Astrocyte of the cerebellum (primary cell): ENCODE data around the gene ITFG2.
"Not testable (repeated sequence)": the region's sequence is repeated elsewhere in the genome, so short reads cannot be mapped to it uniquely, and the experiment has no call there.

Experiments used
- DNase-seq: peaks from one replicate; pipeline ENCODE4 v3.0.0-alpha.2; 2011; ENCODE audit warnings: low read depth
- H3K4me3 ChIP-seq: 2 replicates; pipeline ENCODE4 v1.5.1; 2011; ENCODE audit warnings: mild to moderate bottlenecking, low read depth, low read length, moderate library complexity
- CTCF ChIP-seq: IDR thresholded peaks from 2 replicates; pipeline ENCODE4 v1.5.1; 2012; ENCODE audit warnings: low read length, low read depth, moderate library complexity, mild to moderate bottlenecking; ENCODE audit errors: missing control alignments
- in situ Hi-C: cut with HindIII; loops from 2 replicates; pipeline ENCODE4 v1.10.0; 2017; ENCODE audit warnings: low sequenced_read_pairs

The ITFG2 gene

GRCh38 chr12:2769866-2770533, 42.5 kb upstream of the ITFG2 start:
- no peak overlapping the region for H3K4me3 ChIP-seq
- DNase-seq, result no peak
- TF ChIP-seq CTCF, result no peak
- in situ Hi-C loops, result no loop called here

GRCh38 chr12:2770544-2770943, 41.9 kb upstream of the ITFG2 start:
- DNase-seq, H3K4me3 ChIP-seq, in situ Hi-C loops: not testable (repeated sequence)

GRCh38 chr12:2772370-2772769, 40.1 kb upstream of the ITFG2 start:
- no peak for DNase-seq
- H3K4me3 ChIP-seq, result no peak overlapping the region
- TF ChIP-seq CTCF, result no peak
- in situ Hi-C loops, result no loop called here

GRCh38 chr12:2773199-2773875, 39.1 kb upstream of the ITFG2 start:
- TF ChIP-seq CTCF, result no peak
- DNase-seq, result no peak
- no peak overlapping the region for H3K4me3 ChIP-seq
- in situ Hi-C loops, result no loop called here

GRCh38 chr12:2775431-2775830, 37.0 kb upstream of the ITFG2 start:
- DNase-seq, result no peak
- no peak for TF ChIP-seq CTCF
- in situ Hi-C loops, result no loop called here
- H3K4me3 ChIP-seq, result no peak overlapping the region

GRCh38 chr12:2776129-2776806, 36.2 kb upstream of the ITFG2 start:
- no peak for DNase-seq
- H3K4me3 ChIP-seq, result no peak overlapping the region
- in situ Hi-C loops, result no loop called here
- TF ChIP-seq CTCF, result no peak

GRCh38 chr12:2779281-2779680, 33.2 kb upstream of the ITFG2 start:
- DNase-seq, result no peak
- no peak for TF ChIP-seq CTCF
- in situ Hi-C loops, result no loop called here
- H3K4me3 ChIP-seq, result no peak overlapping the region
